ENCODE results near the gene ANTKMT. TPM values are rescaled to one million over a fixed set of nuclear protein-coding genes. Genes with fewer than 3 reads are reported as not detected.

ANTKMT gene
- total and polyA plus RNA-seq, 2 donors (not counting 3 experiments of a cell fraction or from before 2014, with no cell fraction given), result 26.1 to 27.9 TPM

DNA sequence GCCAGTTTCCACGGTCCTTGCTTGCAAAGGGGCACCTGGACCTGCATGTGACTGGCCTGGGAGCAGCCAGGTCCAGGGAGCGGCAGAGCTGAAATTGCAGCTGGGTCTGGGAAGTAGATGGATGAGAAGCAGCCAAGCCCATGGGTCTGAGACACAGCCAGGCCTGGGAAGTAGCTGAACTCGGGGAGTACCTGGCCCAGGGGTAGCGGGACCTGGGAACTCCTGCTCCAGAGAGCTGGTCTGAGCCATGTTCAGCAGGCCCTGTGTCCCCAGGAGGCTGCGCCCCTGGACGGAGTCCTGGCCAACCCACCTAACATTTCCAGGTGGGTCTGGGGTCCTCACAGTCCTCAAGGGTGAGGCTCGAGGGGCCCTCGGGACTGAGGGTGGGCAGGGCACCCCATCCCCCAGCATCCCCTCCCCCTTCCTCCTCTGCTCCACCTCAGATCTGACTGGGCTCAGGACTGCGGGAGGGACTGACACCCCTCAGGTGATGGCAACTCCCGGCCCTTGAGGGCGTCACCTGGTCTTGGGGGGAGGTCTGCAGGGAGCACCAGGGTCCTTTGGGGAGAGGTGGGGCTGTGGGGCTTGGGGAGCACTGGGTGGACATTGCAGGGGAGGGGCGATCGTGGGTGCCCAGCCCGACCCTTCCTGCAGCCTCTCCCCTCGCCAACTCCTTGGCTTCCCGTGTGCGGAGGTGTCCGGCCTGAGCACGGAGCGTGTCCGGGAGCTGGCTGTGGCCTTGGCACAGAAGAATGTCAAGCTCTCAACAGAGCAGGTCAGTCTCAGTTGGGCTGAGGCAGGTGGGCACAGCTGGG lies 42.6 kb downstream of the ANTKMT start:
- FAIRE-seq (no peak), DNase-seq (ENCODE audit: low read depth, low spot score) (no peak)
- no peak overlapping the region for H3K4me3 ChIP-seq (replicated peaks in 1 of 3; ENCODE audit: insufficient read depth in 1 of 3, low read depth in 1 of 3, low read length in 3 of 3)
- dilution Hi-C loops (cut with MboI; ENCODE audit: extremely low pct_ligation_motif_present, low sequenced_read_pairs), result no loop called here
- no peaks in the 10 kb centered on the region for H3K27me3 ChIP-seq (ENCODE audit: control insufficient read depth in 2 of 2, insufficient read depth in 2 of 2, low read length in 2 of 2)
- no peak overlapping the region for H3K9ac ChIP-seq (replicated peaks; ENCODE audit: extremely low read depth, insufficient read depth, low read length)
- H3K27ac ChIP-seq (ENCODE audit: insufficient read depth, low read depth, low read length), result no peak overlapping the region
- no peak overlapping the region for H3K4me2 ChIP-seq (ENCODE audit: insufficient read depth, low read length)
- BruUV-seq (replicated peaks), result no TSS peak
- no peak overlapping the region for H2AFZ ChIP-seq (ENCODE audit: low read depth, low read length)
- H3K9me3 ChIP-seq (replicated peaks; ENCODE audit: control insufficient read depth, insufficient read depth, low read length), result no peaks in the 10 kb centered on the region
- H3K79me2 ChIP-seq (ENCODE audit: control insufficient read depth, insufficient read depth, low read length), result no peaks in the 10 kb centered on the region
- intact Hi-C loops (cut with micrococcal nuclease), result no loop called here
- TF ChIP-seq MYC (IDR thresholded peaks at IDR 0.05; ENCODE audit: low read depth, low read length), result no peak
- TF ChIP-seq, protein P1, sequence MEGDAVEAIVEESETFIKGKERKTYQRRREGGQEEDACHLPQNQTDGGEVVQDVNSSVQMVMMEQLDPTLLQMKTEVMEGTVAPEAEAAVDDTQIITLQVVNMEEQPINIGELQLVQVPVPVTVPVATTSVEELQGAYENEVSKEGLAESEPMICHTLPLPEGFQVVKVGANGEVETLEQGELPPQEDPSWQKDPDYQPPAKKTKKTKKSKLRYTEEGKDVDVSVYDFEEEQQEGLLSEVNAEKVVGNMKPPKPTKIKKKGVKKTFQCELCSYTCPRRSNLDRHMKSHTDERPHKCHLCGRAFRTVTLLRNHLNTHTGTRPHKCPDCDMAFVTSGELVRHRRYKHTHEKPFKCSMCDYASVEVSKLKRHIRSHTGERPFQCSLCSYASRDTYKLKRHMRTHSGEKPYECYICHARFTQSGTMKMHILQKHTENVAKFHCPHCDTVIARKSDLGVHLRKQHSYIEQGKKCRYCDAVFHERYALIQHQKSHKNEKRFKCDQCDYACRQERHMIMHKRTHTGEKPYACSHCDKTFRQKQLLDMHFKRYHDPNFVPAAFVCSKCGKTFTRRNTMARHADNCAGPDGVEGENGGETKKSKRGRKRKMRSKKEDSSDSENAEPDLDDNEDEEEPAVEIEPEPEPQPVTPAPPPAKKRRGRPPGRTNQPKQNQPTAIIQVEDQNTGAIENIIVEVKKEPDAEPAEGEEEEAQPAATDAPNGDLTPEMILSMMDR (IDR thresholded peaks at IDR 0.05; ENCODE audit: extremely low read depth in 1 of 2, insufficient read depth in 1 of 2, low read depth in 1 of 2, low read length in 2 of 2), result no peak
- no peaks in the 10 kb centered on the region for H4K20me1 ChIP-seq (replicated peaks; ENCODE audit: control insufficient read depth, extremely low read depth, insufficient read depth, low read length)
- POLR2A ChIA-PET, result no interaction called here
- CTCF ChIA-PET, result no interaction called here
- H3K36me3 ChIP-seq (ENCODE audit: control insufficient read depth in 2 of 2, extremely low read depth in 1 of 2, insufficient read depth in 2 of 2, low read length in 2 of 2), result no peaks in the 10 kb centered on the region
- H3K9me1 ChIP-seq (replicated peaks; ENCODE audit: control insufficient read depth, extremely low read depth, insufficient read depth, low read length), result no peaks in the 10 kb centered on the region
- no peaks in the 10 kb centered on the region for H3K4me1 ChIP-seq (ENCODE audit: control insufficient read depth, extremely low read depth, insufficient read depth, low read length)

DNA sequence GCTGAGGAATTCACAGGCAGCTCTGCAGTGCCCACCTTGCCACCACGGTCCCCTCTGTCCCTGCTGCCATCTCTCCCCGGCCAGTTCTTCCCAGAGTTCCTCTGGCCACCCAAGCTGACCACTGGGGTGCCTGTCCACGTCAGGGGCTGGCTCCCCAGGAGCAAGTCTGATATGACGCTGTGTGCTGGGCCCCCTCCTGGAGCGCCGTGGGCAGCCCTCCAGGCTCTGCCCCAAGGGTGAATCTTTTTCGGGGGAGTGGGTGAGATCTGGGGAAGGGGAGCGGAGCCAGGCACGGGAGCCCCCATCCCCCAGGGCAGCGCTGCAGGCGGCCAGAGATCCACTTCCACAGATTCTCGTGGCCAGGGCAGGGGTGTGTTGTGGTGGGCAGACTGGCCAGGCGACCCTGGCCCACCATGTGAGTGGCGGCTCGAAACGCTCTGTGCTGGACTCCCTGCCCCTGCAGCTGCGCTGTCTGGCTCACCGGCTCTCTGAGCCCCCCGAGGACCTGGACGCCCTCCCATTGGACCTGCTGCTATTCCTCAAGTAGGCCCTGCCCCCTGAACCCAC lies 43.3 kb downstream of the ANTKMT start:
- Histone ChIP-seq H3K4me3 (replicated peaks in 1 of 3; ENCODE audit: insufficient read depth in 1 of 3, low read depth in 1 of 3, low read length in 3 of 3) (no peak overlapping the region), H3K79me2 (ENCODE audit: control insufficient read depth, insufficient read depth, low read length) (no peaks in the 10 kb centered on the region), H3K9me3 (replicated peaks; ENCODE audit: control insufficient read depth, insufficient read depth, low read length) (no peaks in the 10 kb centered on the region), H3K9ac (replicated peaks; ENCODE audit: extremely low read depth, insufficient read depth, low read length) (no peak overlapping the region), H3K4me2 (ENCODE audit: insufficient read depth, low read length) (no peak overlapping the region), H2AFZ (ENCODE audit: low read depth, low read length) (no peak overlapping the region), H3K36me3 (ENCODE audit: control insufficient read depth in 2 of 2, extremely low read depth in 1 of 2, insufficient read depth in 2 of 2, low read length in 2 of 2) (no peaks in the 10 kb centered on the region), H3K9me1 (replicated peaks; ENCODE audit: control insufficient read depth, extremely low read depth, insufficient read depth, low read length) (no peaks in the 10 kb centered on the region), H3K4me1 (ENCODE audit: control insufficient read depth, extremely low read depth, insufficient read depth, low read length) (no peaks in the 10 kb centered on the region), H3K27ac (ENCODE audit: insufficient read depth, low read depth, low read length) (no peak overlapping the region), H4K20me1 (replicated peaks; ENCODE audit: control insufficient read depth, extremely low read depth, insufficient read depth, low read length) (no peaks in the 10 kb centered on the region), H3K27me3 (ENCODE audit: control insufficient read depth in 2 of 2, insufficient read depth in 2 of 2, low read length in 2 of 2) (no peaks in the 10 kb centered on the region)
- dilution Hi-C loops (cut with MboI; ENCODE audit: extremely low pct_ligation_motif_present, low sequenced_read_pairs), result no loop called here
- intact Hi-C loops (cut with micrococcal nuclease), result no loop called here
- TF ChIP-seq JUN (IDR thresholded peaks at IDR 0.05; ENCODE audit: borderline replicate concordance, insufficient read depth, insufficient read length, low read depth) (no peak), MAX (IDR thresholded peaks at IDR 0.05; ENCODE audit: insufficient read depth, insufficient read length) (no peak), EZH2 (IDR thresholded peaks at IDR 0.05; ENCODE audit: borderline replicate concordance, low read depth, low read length, severe bottlenecking) (no peak), FOS (IDR thresholded peaks at IDR 0.05; ENCODE audit: borderline replicate concordance, insufficient read depth, low read length) (no peak), POLR2A (IDR thresholded peaks at IDR 0.05; ENCODE audit: low read depth, low read length) (no peak), GATA2 (IDR thresholded peaks at IDR 0.05; ENCODE audit: insufficient read depth, insufficient read length, low read depth, low read length) (no peak), MYC (IDR thresholded peaks at IDR 0.05; ENCODE audit: low read depth, low read length) (no peak), POLR2AphosphoS5 (IDR thresholded peaks at IDR 0.05; ENCODE audit: insufficient read depth, low read depth, low read length) (no peak)
- TF ChIP-seq, protein P1 (IDR thresholded peaks at IDR 0.05; ENCODE audit: extremely low read depth in 1 of 2, insufficient read depth in 1 of 2, low read depth in 1 of 2, low read length in 2 of 2), result no peak
- ChIA-PET CTCF (no interaction called here), POLR2A (no interaction called here)
- FAIRE-seq (no peak), DNase-seq (ENCODE audit: low read depth, low spot score) (no peak)
- no TSS peak for BruUV-seq (replicated peaks)

All from endothelial cell of umbilical vein (primary cell).